PC-9 (cell line): ENCODE data around the gene CCNA1. TPM values are rescaled to one million over a fixed set of nuclear protein-coding genes. Genes with fewer than 3 reads are reported as not detected.

Experiments
- BruUV-seq: library from RNA; stranded (reverse); fragments of 400-500 nt; replicated peaks from 2 replicates; lab custom pipeline; 2021; lab: Mats Ljungman, UMichigan
- CTCF ChIA-PET: fragments of 300-600 bp; sonication (Branson Sonifier 250); formaldehyde crosslinking; loops from one replicate; lab custom pipeline; 2022; ENCODE audit warnings: antibody characterized with exemption; lab: Charles Lee
- POLR2A ChIA-PET: fragments of 300-600 bp; sonication (Branson Sonifier 250); formaldehyde crosslinking; loops from one replicate; lab custom pipeline; 2022; ENCODE audit warnings: antibody characterized with exemption; ENCODE audit not compliant: unreplicated experiment; lab: Charles Lee
- DNase-seq, 2 experiments: peaks; one replicate each; pipeline versions ENCODE4 v3.0.0 to v3.0.0-alpha.2; 2015 to 2022; ENCODE audit warnings: mixed read lengths in 1 of 2
- H2AFZ ChIP-seq: fragments of 200-600 bp; sonication (generic); 2 replicates; pipeline ENCODE4 v1.8.1; 2017; ENCODE audit warnings: antibody characterized with exemption
- H3F3A ChIP-seq: fragments of 200-600 bp; sonication (generic); 2 replicates; pipeline ENCODE4 v1.8.1; 2017; ENCODE audit warnings: antibody characterized with exemption, mild to moderate bottlenecking, low read depth; ENCODE audit not compliant: insufficient read depth
- H3K27ac ChIP-seq: fragments of 200-600 bp; sonication (generic); 2 replicates; pipeline ENCODE4 v1.6.1; 2016; ENCODE audit warnings: mixed run types
- H3K27me3 ChIP-seq: fragments of 200-600 bp; sonication (generic); 2 replicates; pipeline ENCODE4 v1.6.1; 2016; ENCODE audit warnings: low read depth, mixed run types; ENCODE audit not compliant: insufficient read depth
- H3K36me3 ChIP-seq: fragments of 200-600 bp; sonication (generic); 2 replicates; pipeline ENCODE4 v1.6.1; 2016; ENCODE audit warnings: low read depth, mixed run types
- H3K4me1 ChIP-seq: fragments of 200-600 bp; sonication (generic); replicated peaks from 2 replicates; pipeline ENCODE4 v1.6.1; 2016; ENCODE audit warnings: mixed run types; ENCODE audit not compliant: insufficient read depth
- H3K4me2 ChIP-seq: fragments of 200-600 bp; sonication (generic); 2 replicates; pipeline ENCODE4 v1.6.1; 2017; ENCODE audit warnings: mixed run types
- H3K4me3 ChIP-seq: fragments of 200-600 bp; sonication (generic); 2 replicates; pipeline ENCODE4 v1.6.1; 2016; ENCODE audit warnings: mixed run types
- H3K79me2 ChIP-seq: fragments of 200-600 bp; sonication (generic); 2 replicates; pipeline ENCODE4 v1.6.1; 2017; ENCODE audit warnings: low read depth, mixed run types
- H3K9me2 ChIP-seq: fragments of 200-600 bp; sonication (generic); 2 replicates; pipeline ENCODE4 v1.8.1; 2017; ENCODE audit warnings: mild to moderate bottlenecking; ENCODE audit not compliant: insufficient read depth
- H3K9me3 ChIP-seq: fragments of 200-600 bp; sonication (generic); 2 replicates; pipeline ENCODE4 v1.8.1; 2016; ENCODE audit warnings: low read depth; ENCODE audit not compliant: insufficient read depth
- H4K20me1 ChIP-seq: fragments of 200-600 bp; sonication (generic); 2 replicates; pipeline ENCODE4 v1.8.1; 2017; ENCODE audit not compliant: insufficient read depth
- CTCF ChIP-seq: fragments of 200-600 bp; sonication (generic); conservative IDR thresholded peaks from 2 replicates; pipeline ENCODE4 v1.6.1; 2017; ENCODE audit warnings: mixed run types, antibody characterized with exemption, mild to moderate bottlenecking, moderate library complexity
- EZH2 ChIP-seq: fragments of 200-600 bp; sonication (generic); IDR thresholded peaks from 2 replicates; pipeline ENCODE4 v1.8.0; 2017; ENCODE audit warnings: antibody characterized with exemption, low read depth
- intact Hi-C: fragments of 100-400 bp; cut with micrococcal nuclease; formaldehyde crosslinking; loops from one replicate; pipeline ENCODE4 v1.10.0; 2022; ENCODE audit not compliant: unreplicated experiment
- total RNA-seq: library from RNA; stranded (reverse); gene quantifications from 2 replicates; pipeline ENCODE4 v1.2.3, GENCODE V29; 2021

CCNA1 gene
- total RNA-seq, 1 experiment from 2014 or later: not detected

GRCh38 chr13:36447501-36447900 lies 15.2 kb downstream of the CCNA1 start:
- ChIA-PET POLR2A (interaction anchor here (0.5 kb wide), 1 partner anchor 291 kb away, joined by 3 read pairs; no protein-coding TSS in a partner anchor), CTCF (no interaction called here)
- intact Hi-C loops: no loop called here
- no peak for DNase-seq
- BruUV-seq: no TSS peak
- H3K4me2 ChIP-seq: no peak overlapping the region
- no peak overlapping the region for H3K27ac ChIP-seq
- no peaks in the 10 kb centered on the region for H3K9me2 ChIP-seq
- H3K4me3 ChIP-seq: no peak overlapping the region
- no peak overlapping the region for H2AFZ ChIP-seq
- H3K36me3 ChIP-seq: no peaks in the 10 kb centered on the region
- H3K27me3 ChIP-seq: no peaks in the 10 kb centered on the region
- H3F3A ChIP-seq: peaks cover 3% of the 10 kb centered on the region; the same call in 1 of the 2 replicates
- no peaks in the 10 kb centered on the region for H4K20me1 ChIP-seq
- peaks cover 15% of the 10 kb centered on the region for H3K4me1 ChIP-seq
- H3K79me2 ChIP-seq: no peaks in the 10 kb centered on the region
- TF ChIP-seq CTCF (no peak), EZH2 (no peak)
- no peaks in the 10 kb centered on the region for H3K9me3 ChIP-seq

- intact Hi-C loops: no loop called here
- BruUV-seq: no TSS peak
- CTCF ChIA-PET: no interaction called here
Observed at GRCh38 chr13:36450534-36450933, 18.2 kb downstream of the CCNA1 start.

GRCh38 chr13:36453516-36453915 lies 21.2 kb downstream of the CCNA1 start:
- Histone ChIP-seq H3K36me3 (no peaks in the 10 kb centered on the region), H3K4me3 (no peak overlapping the region), H3K27me3 (no peaks in the 10 kb centered on the region), H4K20me1 (no peaks in the 10 kb centered on the region), H3K9me3 (no peaks in the 10 kb centered on the region), H3K4me2 (no peak overlapping the region), H3K4me1 (no peaks in the 10 kb centered on the region; the same call in 1 of the 2 replicates), H3K27ac (no peak overlapping the region), H3K9me2 (no peaks in the 10 kb centered on the region), H3F3A (no peaks in the 10 kb centered on the region), H2AFZ (no peak overlapping the region), H3K79me2 (no peaks in the 10 kb centered on the region)
- no TSS peak for BruUV-seq
- ChIA-PET CTCF (interaction anchor here (0.8 kb wide), 1 partner anchor 388 kb away, joined by 3 read pairs; no protein-coding TSS in a partner anchor), POLR2A (no interaction called here)
- intact Hi-C loops: no loop called here
- 0 out of 2 replicates have a peak, but pooled peaks have one; percentile 29 for TF ChIP-seq CTCF
- TF ChIP-seq EZH2: no peak
- DNase-seq: no peak

More at GRCh38 chr13:36450534-36450933, 18.2 kb downstream of the CCNA1 start:
- TF ChIP-seq EZH2 (no peak), CTCF (no peak)
- Histone ChIP-seq H3K27ac (no peak overlapping the region), H3K9me3 (no peaks in the 10 kb centered on the region), H3K9me2 (no peaks in the 10 kb centered on the region), H3K4me2 (no peak overlapping the region), H3K4me3 (no peak overlapping the region), H3F3A (no peaks in the 10 kb centered on the region; the same call in 1 of the 2 replicates), H3K27me3 (no peaks in the 10 kb centered on the region), H3K4me1 (peaks cover 13% of the 10 kb centered on the region), H4K20me1 (no peaks in the 10 kb centered on the region), H2AFZ (no peak overlapping the region), H3K36me3 (no peaks in the 10 kb centered on the region), H3K79me2 (no peaks in the 10 kb centered on the region)
- DNase-seq: no peak
- POLR2A ChIA-PET: no interaction called here
